Endometrium (tissue), 2 donors: ENCODE measurements around the gene WDR64.

Source experiments
- FAIRE-seq: peaks from 2 replicates; lab custom pipeline; 2012; peaks lifted over from hg19 to GRCh38; lab: Jason Lieb, UNC
- donor health status: control.
- donor health status: control.

The WDR64 gene

GRCh38 chr1:241738284-241739078, 86.4 kb downstream of the WDR64 start:
- no peak for FAIRE-seq

GRCh38 chr1:241742084-241742483, 90.0 kb downstream of the WDR64 start:
- no peak for FAIRE-seq

- FAIRE-seq, result no peak
Observed at GRCh38 chr1:241744591-241744990, 92.5 kb downstream of the WDR64 start.

- FAIRE-seq, result no peak
Observed at GRCh38 chr1:241747992-241748391, 95.9 kb downstream of the WDR64 start.

GRCh38 chr1:241749041-241749944, 97.2 kb downstream of the WDR64 start:
- no peak for FAIRE-seq

GRCh38 chr1:241749945-241750695, 98.0 kb downstream of the WDR64 start:
- FAIRE-seq, result no peak

- FAIRE-seq, result no peak
Observed at GRCh38 chr1:241751524-241751923, 99.4 kb downstream of the WDR64 start.

GRCh38 chr1:241762713-241763339, 110.7 kb downstream of the WDR64 start:
- no peak for FAIRE-seq

- no peak for FAIRE-seq
Observed at GRCh38 chr1:241765390-241765789, 113.3 kb downstream of the WDR64 start.

- no peak for FAIRE-seq
Observed at GRCh38 chr1:241767737-241768136, 115.7 kb downstream of the WDR64 start.

GRCh38 chr1:241770115-241770514, 118.0 kb downstream of the WDR64 start:
- no peak for FAIRE-seq

GRCh38 chr1:241771117-241771516, 119.0 kb downstream of the WDR64 start:
- no peak for FAIRE-seq

GRCh38 chr1:241772932-241773500, 120.9 kb downstream of the WDR64 start:
- FAIRE-seq, result no peak

- no peak for FAIRE-seq
Observed at GRCh38 chr1:241773991-241774390, 121.9 kb downstream of the WDR64 start.

GRCh38 chr1:241775021-241775420, 122.9 kb downstream of the WDR64 start:
- no peak for FAIRE-seq

- no peak for FAIRE-seq
Observed at GRCh38 chr1:241776911-241777310, 124.8 kb downstream of the WDR64 start.

- no peak for FAIRE-seq
Observed at GRCh38 chr1:241778117-241778516, 126.0 kb downstream of the WDR64 start.

- FAIRE-seq, result no peak
Observed at GRCh38 chr1:241779897-241780296, 127.8 kb downstream of the WDR64 start.

- no peak for FAIRE-seq
Observed at GRCh38 chr1:241782396-241782795, 130.3 kb downstream of the WDR64 start.

- no peak for FAIRE-seq
Observed at GRCh38 chr1:241787691-241788090, 135.6 kb downstream of the WDR64 start.

GRCh38 chr1:241789061-241789460, 137.0 kb downstream of the WDR64 start:
- FAIRE-seq, result no peak

- no peak for FAIRE-seq
Observed at GRCh38 chr1:241799416-241799815, 147.3 kb downstream of the WDR64 start.
